Measurements from ENCODE around the gene GATA6. TPM values are rescaled to one million over a fixed set of nuclear protein-coding genes. Genes with fewer than 3 reads are reported as not detected.
"Not testable (repeated sequence)": the region's sequence is repeated elsewhere in the genome, so short reads cannot be mapped to it uniquely, and the experiment has no call there.

The GATA6 gene
- total and polyA plus RNA-seq, 9 donors: 30.2 to 221 (median 129) TPM

DNA sequence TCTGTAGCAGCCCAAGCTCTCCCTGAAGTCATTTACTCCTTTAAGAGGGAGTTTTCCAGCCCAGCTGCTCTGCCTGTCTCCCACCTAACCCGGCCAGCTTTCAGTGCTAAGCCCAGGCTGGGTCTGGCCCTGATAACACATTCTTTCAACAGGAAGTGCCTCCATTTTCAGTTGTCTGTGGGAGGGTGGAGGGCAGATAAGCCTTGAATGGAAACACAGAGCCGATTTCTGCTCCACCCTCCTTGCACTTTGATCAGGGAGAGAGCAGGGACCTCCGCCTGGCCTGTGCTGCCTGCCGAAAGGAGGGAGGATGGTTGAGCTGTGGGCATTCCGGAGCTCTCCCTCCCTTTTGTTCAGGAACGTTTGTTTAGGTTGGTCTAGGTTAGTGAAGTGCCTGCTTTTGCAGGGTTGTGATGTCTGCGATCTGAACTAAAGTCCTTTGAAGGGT lies 24.8 kb downstream of the GATA6 start:
- Histone ChIP-seq H3K27me3 (no peaks in the 10 kb centered on the region), H3K4me3 (peak overlapping the region; percentile 10), H3K36me3 (no peaks in the 10 kb centered on the region), H3K4me1 (ENCODE audit: insufficient read depth) (peaks cover 14% of the 10 kb centered on the region), H3K27ac (peak overlapping the region; percentile 22 to 70), H3K9me3 (no peaks in the 10 kb centered on the region)
- 3 to 14% (median 5%) methylated on average over 7 of the region's 7 CpGs for WGBS, 3 donors
- TF ChIP-seq EP300 (IDR thresholded peaks at IDR 0.05): no peak
- TF ChIP-seq, protein P1, sequence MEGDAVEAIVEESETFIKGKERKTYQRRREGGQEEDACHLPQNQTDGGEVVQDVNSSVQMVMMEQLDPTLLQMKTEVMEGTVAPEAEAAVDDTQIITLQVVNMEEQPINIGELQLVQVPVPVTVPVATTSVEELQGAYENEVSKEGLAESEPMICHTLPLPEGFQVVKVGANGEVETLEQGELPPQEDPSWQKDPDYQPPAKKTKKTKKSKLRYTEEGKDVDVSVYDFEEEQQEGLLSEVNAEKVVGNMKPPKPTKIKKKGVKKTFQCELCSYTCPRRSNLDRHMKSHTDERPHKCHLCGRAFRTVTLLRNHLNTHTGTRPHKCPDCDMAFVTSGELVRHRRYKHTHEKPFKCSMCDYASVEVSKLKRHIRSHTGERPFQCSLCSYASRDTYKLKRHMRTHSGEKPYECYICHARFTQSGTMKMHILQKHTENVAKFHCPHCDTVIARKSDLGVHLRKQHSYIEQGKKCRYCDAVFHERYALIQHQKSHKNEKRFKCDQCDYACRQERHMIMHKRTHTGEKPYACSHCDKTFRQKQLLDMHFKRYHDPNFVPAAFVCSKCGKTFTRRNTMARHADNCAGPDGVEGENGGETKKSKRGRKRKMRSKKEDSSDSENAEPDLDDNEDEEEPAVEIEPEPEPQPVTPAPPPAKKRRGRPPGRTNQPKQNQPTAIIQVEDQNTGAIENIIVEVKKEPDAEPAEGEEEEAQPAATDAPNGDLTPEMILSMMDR (IDR thresholded peaks at IDR 0.05): no peak
- TF ChIP-seq POLR2A (IDR thresholded peaks at IDR 0.05): no peak
- intact Hi-C loops (cut with DNase I): loop anchor here in 3 of 4 donors (2.0 to 5.0 kb wide), 2 partner anchors 153 to 155 kb away; no protein-coding TSS in a partner anchor
- DNase-seq: peak in 3 of 5 donors; percentile 52 to 65 (median 59)

DNA sequence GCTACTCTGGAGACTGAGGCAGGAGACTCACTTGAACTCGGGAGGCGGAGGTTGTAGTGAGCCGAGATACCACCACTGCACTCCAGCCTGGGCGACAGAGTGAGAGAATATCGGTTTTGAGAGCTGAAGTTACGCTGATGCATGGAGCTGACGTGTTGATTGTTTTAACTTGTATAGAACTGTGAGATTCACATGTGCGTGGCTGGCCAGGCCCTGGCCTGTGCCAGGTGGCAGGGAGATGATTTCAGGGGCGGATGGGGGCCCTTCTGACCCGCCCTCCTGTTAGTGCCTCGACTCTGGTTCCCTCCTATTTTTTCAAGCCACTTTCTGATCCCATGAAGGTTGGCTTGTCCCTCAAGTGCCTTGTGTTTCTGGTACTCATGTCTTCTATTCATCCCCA lies 25.7 kb downstream of the GATA6 start:
- Histone ChIP-seq H3K4me1 (ENCODE audit: insufficient read depth) (peaks cover 14% of the 10 kb centered on the region), H3K4me3 (no peak overlapping the region), H3K27me3 (no peaks in the 10 kb centered on the region), H3K36me3 (no peaks in the 10 kb centered on the region), H3K9me3 (no peaks in the 10 kb centered on the region), H3K27ac (peak overlapping the region; percentile 4 to 70)
- 78 to 83% (median 81%) methylated on average over 11 of the region's 11 CpGs for WGBS, 3 donors
- intact Hi-C loops (cut with DNase I): loop anchor here in 1 of 4 donors (2.0 kb wide), 1 partner anchor 154 kb away; no protein-coding TSS in a partner anchor
- TF ChIP-seq EP300 (IDR thresholded peaks at IDR 0.05) (no peak), POLR2A (IDR thresholded peaks at IDR 0.05) (no peak)
- TF ChIP-seq, protein P1 (IDR thresholded peaks at IDR 0.05): no peak
- DNase-seq: no peak

DNA sequence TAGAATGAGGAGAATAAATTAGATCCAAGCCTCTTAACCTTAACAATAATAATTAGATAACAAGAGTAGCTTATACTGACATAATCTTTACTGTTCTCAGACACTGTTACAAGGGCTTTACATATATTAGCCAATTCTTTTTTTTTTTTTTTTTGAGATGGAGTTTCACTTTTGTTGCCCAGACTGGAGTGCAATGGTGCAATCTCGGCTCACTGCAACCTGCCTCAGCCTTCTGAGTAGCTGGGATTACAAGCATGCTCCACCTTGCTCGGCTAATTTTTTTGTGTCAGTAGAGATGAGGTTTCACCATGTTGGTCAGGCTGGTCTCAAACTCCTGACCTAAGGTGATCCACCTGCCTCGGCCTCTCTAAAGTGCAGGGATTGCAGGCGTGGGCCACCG lies 27.6 kb downstream of the GATA6 start:
- 80 to 86% (median 85%) methylated on average over 5 of the region's 5 CpGs for WGBS, 3 donors
- H3K4me3 ChIP-seq; H3K27me3 ChIP-seq; intact Hi-C loops (cut with DNase I); H3K36me3 ChIP-seq; H3K9me3 ChIP-seq; DNase-seq: not testable (repeated sequence)
- peak overlapping the region in 1 of 2 donors; percentile 19 for H3K27ac ChIP-seq
- peaks cover 16% of the 10 kb centered on the region for H3K4me1 ChIP-seq (ENCODE audit: insufficient read depth)

DNA sequence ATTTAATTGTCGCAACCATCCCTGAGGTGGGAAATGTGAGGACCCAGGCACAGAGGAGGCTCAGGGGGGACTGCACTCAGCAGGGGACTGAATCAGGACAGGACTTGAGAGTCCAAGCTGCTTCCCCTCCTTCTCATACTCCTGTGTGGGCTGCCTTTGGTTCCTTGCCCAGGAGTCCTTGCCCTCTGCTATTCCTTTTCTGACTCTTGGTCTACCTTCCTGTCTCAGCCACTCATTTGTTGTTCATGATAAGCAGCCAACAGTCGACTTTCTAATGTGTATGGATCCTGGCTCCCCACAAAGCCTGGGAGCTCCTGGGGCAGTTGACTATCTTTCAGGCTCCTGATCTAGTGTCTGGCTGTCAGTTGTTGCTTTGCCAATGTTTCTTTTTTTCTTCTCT lies 28.3 kb downstream of the GATA6 start:
- intact Hi-C loops (cut with DNase I): no loop called here

DNA sequence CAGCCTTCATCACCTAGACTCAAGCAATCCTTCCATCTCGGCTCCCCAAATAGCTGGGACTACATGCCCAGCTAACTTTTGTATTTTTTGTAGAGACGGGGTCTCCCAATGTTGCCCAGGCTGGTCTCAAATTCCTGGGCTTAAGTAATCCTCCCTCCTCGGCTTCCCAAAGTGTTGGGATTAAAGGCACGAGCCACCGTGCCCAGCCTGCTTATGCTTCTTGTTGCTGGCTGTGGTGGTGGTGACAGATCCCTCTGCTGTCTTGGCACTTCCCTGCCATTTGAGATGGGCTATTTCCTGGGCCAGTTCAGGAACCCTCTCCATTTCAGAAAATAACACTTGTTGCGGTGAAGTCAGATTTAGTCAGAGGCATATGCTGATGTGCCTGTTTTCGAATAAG lies 28.8 kb downstream of the GATA6 start:
- intact Hi-C loops (cut with DNase I): no loop called here
- no peak overlapping the region for H3K4me3 ChIP-seq
- no peaks in the 10 kb centered on the region for H3K9me3 ChIP-seq
- no peak for DNase-seq
- peak overlapping the region in 1 of 2 donors; percentile 19 for H3K27ac ChIP-seq
- peaks cover 12% of the 10 kb centered on the region for H3K4me1 ChIP-seq (ENCODE audit: insufficient read depth)
- H3K36me3 ChIP-seq: no peaks in the 10 kb centered on the region
- WGBS, 3 donors: 79 to 86% (median 83%) methylated on average over 7 of the region's 7 CpGs
- no peak for TF ChIP-seq EP300 (IDR thresholded peaks at IDR 0.05)
- TF ChIP-seq POLR2A (IDR thresholded peaks at IDR 0.05): no peak
- TF ChIP-seq, protein P1 (IDR thresholded peaks at IDR 0.05): no peak
- H3K27me3 ChIP-seq: no peaks in the 10 kb centered on the region

More for the DNA sequence above, 28.3 kb downstream of the GATA6 start:
- H3K4me3 ChIP-seq: no peak overlapping the region
- no peak for DNase-seq
- no peaks in the 10 kb centered on the region for H3K27me3 ChIP-seq
- H3K9me3 ChIP-seq: no peaks in the 10 kb centered on the region
- 41 to 53% (median 41%) methylated on average over 2 of the region's 2 CpGs for WGBS, 3 donors
- H3K36me3 ChIP-seq: no peaks in the 10 kb centered on the region
- TF ChIP-seq POLR2A (IDR thresholded peaks at IDR 0.05) (no peak), EP300 (IDR thresholded peaks at IDR 0.05) (no peak)
- TF ChIP-seq, protein P1 (IDR thresholded peaks at IDR 0.05): no peak
- H3K27ac ChIP-seq: peak overlapping the region in 1 of 2 donors; percentile 19
- peaks cover 14% of the 10 kb centered on the region for H3K4me1 ChIP-seq (ENCODE audit: insufficient read depth)

All from ovary (tissue), 9 donors.